ENCODE data around the gene MCAT. TPM values are rescaled to one million over a fixed set of nuclear protein-coding genes. Genes with fewer than 3 reads are reported as not detected.

Gene MCAT
- total RNA-seq, 1 donor from 2014 or later = 10.5 TPM

GRCh38 chr22:43179146-43179910 lies 36.1 kb upstream of the MCAT start:
- no peak for DNase-seq (ENCODE audit: low spot score)
- no peaks in the 10 kb centered on the region for H3F3A ChIP-seq (ENCODE audit: low read depth)
- Mint-ChIP-seq H3K9me3 (no peaks in the 10 kb centered on the region), H3K36me3 (peaks cover 13% of the 10 kb centered on the region), H3K4me3 (no peak overlapping the region), H3K27me3 (ENCODE audit: insufficient read depth, low read depth) (no peaks in the 10 kb centered on the region), H3K4me1 (peaks cover 8% of the 10 kb centered on the region), H3K27ac (no peak overlapping the region)
- H3K4me2 ChIP-seq = no peak overlapping the region
- H3K36me3 ChIP-seq = no peaks in the 10 kb centered on the region
- H2AFZ ChIP-seq (replicated peaks) = no peak overlapping the region
- no peak overlapping the region for H3K4me3 ChIP-seq
- no peak overlapping the region for H3K9ac ChIP-seq
- no peaks in the 10 kb centered on the region for H3K4me1 ChIP-seq
- H3K9me3 ChIP-seq (ENCODE audit: low read depth) = no peaks in the 10 kb centered on the region
- no peaks in the 10 kb centered on the region for H3K27me3 ChIP-seq
- H3K79me2 ChIP-seq (ENCODE audit: low read depth) = peaks cover 9% of the 10 kb centered on the region
- TF ChIP-seq EZH2 (IDR thresholded peaks at IDR 0.05) = no peak
- no peak for TF ChIP-seq CTCF (IDR thresholded peaks at IDR 0.05)
- TF ChIP-seq EZH2phosphoT487 (IDR thresholded peaks at IDR 0.05) = no peak
- no peak overlapping the region for H3K27ac ChIP-seq
- peaks cover 20% of the 10 kb centered on the region for H4K20me1 ChIP-seq (ENCODE audit: low read depth)

- no peaks in the 10 kb centered on the region for H3K9me3 Mint-ChIP-seq
- H3K4me3 ChIP-seq = no peak overlapping the region
- H3K79me2 ChIP-seq (ENCODE audit: low read depth) = no peaks in the 10 kb centered on the region
- H3K9ac ChIP-seq = no peak overlapping the region
- no peaks in the 10 kb centered on the region for H3F3A ChIP-seq (ENCODE audit: low read depth)
- DNase-seq (ENCODE audit: low spot score) = no peak
- no peaks in the 10 kb centered on the region for H3K27me3 ChIP-seq
- H2AFZ ChIP-seq (replicated peaks) = no peak overlapping the region
- peaks cover 1% of the 10 kb centered on the region for H4K20me1 ChIP-seq (ENCODE audit: low read depth)
- no peak overlapping the region for H3K27ac ChIP-seq
- H3K27me3 Mint-ChIP-seq (ENCODE audit: insufficient read depth, low read depth) = no peaks in the 10 kb centered on the region
- no peaks in the 10 kb centered on the region for H3K36me3 ChIP-seq
- no peak overlapping the region for H3K27ac Mint-ChIP-seq
- TF ChIP-seq EZH2phosphoT487 (IDR thresholded peaks at IDR 0.05) (no peak), CTCF (IDR thresholded peaks at IDR 0.05) (no peak), EZH2 (IDR thresholded peaks at IDR 0.05) (no peak)
- no peak overlapping the region for H3K4me3 Mint-ChIP-seq
- H3K4me1 ChIP-seq = no peaks in the 10 kb centered on the region
- peaks cover 2% of the 10 kb centered on the region for H3K4me1 Mint-ChIP-seq
- peaks cover 17% of the 10 kb centered on the region for H3K36me3 Mint-ChIP-seq
- H3K4me2 ChIP-seq = no peak overlapping the region
- H3K9me3 ChIP-seq (ENCODE audit: low read depth) = no peaks in the 10 kb centered on the region
These were observed 34.3 kb upstream of the MCAT start for GRCh38 chr22:43177479-43177878.

- no peak overlapping the region for H3K4me3 ChIP-seq
- H3K79me2 ChIP-seq (ENCODE audit: low read depth) = no peaks in the 10 kb centered on the region
- TF ChIP-seq EZH2phosphoT487 (IDR thresholded peaks at IDR 0.05) = no peak
- no peak for TF ChIP-seq CTCF (IDR thresholded peaks at IDR 0.05)
- no peak for TF ChIP-seq EZH2 (IDR thresholded peaks at IDR 0.05)
- H3K4me1 ChIP-seq = no peaks in the 10 kb centered on the region
- H3K9me3 Mint-ChIP-seq = no peaks in the 10 kb centered on the region
- no peaks in the 10 kb centered on the region for H3K9me3 ChIP-seq (ENCODE audit: low read depth)
- DNase-seq (ENCODE audit: low spot score) = no peak
- no peaks in the 10 kb centered on the region for H3K27me3 Mint-ChIP-seq (ENCODE audit: insufficient read depth, low read depth)
- no peak overlapping the region for H3K4me3 Mint-ChIP-seq
- no peak overlapping the region for H3K27ac ChIP-seq
- no peaks in the 10 kb centered on the region for H3K27me3 ChIP-seq
- no peaks in the 10 kb centered on the region for H3K4me1 Mint-ChIP-seq
- peaks cover 16% of the 10 kb centered on the region for H3K36me3 Mint-ChIP-seq
- H4K20me1 ChIP-seq (ENCODE audit: low read depth) = no peaks in the 10 kb centered on the region
- no peaks in the 10 kb centered on the region for H3K36me3 ChIP-seq
- no peak overlapping the region for H3K4me2 ChIP-seq
- no peak overlapping the region for H3K27ac Mint-ChIP-seq
- no peak overlapping the region for H2AFZ ChIP-seq (replicated peaks)
- no peak overlapping the region for H3K9ac ChIP-seq
- H3F3A ChIP-seq (ENCODE audit: low read depth) = no peaks in the 10 kb centered on the region
These were observed 32.9 kb upstream of the MCAT start for GRCh38 chr22:43176090-43176489.
